ENCODE data around the gene NCAPD3.

Gene NCAPD3

GRCh38 chr11:134223836-134224709, at the start of gene NCAPD3, which contains the start of gene VPS26B:
Gene NCAPD3 (minus strand): TSS chr11:134223967. CDS start chr11:134223926, 41 bp downstream.
Gene VPS26B (plus strand): TSS chr11:134224671. CDS start chr11:134225123, 452 bp downstream.
- TF ChIP-seq CTCF (IDR thresholded peaks at IDR 0.05; ENCODE audit: control insufficient read depth, extremely low read depth, insufficient read depth): no peak
- peak within 1 kb of the TSS; percentile 92 for H3K4me3 ChIP-seq (ENCODE audit: low read depth, low read length)
- DNase-seq (ENCODE audit: low read depth): peak; percentile 88

- H3K4me3 ChIP-seq (ENCODE audit: low read depth, low read length): no peak overlapping the region
- DNase-seq (ENCODE audit: low read depth): no peak
- TF ChIP-seq CTCF (IDR thresholded peaks at IDR 0.05; ENCODE audit: control insufficient read depth, extremely low read depth, insufficient read depth): no peak
Observed at GRCh38 chr11:134273317-134273712, 49.5 kb upstream of the NCAPD3 start.

- no peak for DNase-seq (ENCODE audit: low read depth)
- H3K4me3 ChIP-seq (ENCODE audit: low read depth, low read length): no peak overlapping the region
- no peak for TF ChIP-seq CTCF (IDR thresholded peaks at IDR 0.05; ENCODE audit: control insufficient read depth, extremely low read depth, insufficient read depth)
Observed at GRCh38 chr11:134272381-134273316, 48.9 kb upstream of the NCAPD3 start.

- DNase-seq (ENCODE audit: low read depth): no peak
- TF ChIP-seq CTCF (IDR thresholded peaks at IDR 0.05; ENCODE audit: control insufficient read depth, extremely low read depth, insufficient read depth): no peak
- no peak overlapping the region for H3K4me3 ChIP-seq (ENCODE audit: low read depth, low read length)
Observed at GRCh38 chr11:134271978-134272377, 48.2 kb upstream of the NCAPD3 start.

- no peak overlapping the region for H3K4me3 ChIP-seq (ENCODE audit: low read depth, low read length)
- no peak for DNase-seq (ENCODE audit: low read depth)
- TF ChIP-seq CTCF (IDR thresholded peaks at IDR 0.05; ENCODE audit: control insufficient read depth, extremely low read depth, insufficient read depth): no peak
Observed at GRCh38 chr11:134270250-134270714, 46.5 kb upstream of the NCAPD3 start.

- H3K4me3 ChIP-seq (ENCODE audit: low read depth, low read length): no peak overlapping the region
- no peak for TF ChIP-seq CTCF (IDR thresholded peaks at IDR 0.05; ENCODE audit: control insufficient read depth, extremely low read depth, insufficient read depth)
- DNase-seq (ENCODE audit: low read depth): no peak
Observed at GRCh38 chr11:134267966-134268365, 44.2 kb upstream of the NCAPD3 start.

Data from LNCaP clone FGC (cell line).